ENCODE data around the gene FXYD7.

DNA sequence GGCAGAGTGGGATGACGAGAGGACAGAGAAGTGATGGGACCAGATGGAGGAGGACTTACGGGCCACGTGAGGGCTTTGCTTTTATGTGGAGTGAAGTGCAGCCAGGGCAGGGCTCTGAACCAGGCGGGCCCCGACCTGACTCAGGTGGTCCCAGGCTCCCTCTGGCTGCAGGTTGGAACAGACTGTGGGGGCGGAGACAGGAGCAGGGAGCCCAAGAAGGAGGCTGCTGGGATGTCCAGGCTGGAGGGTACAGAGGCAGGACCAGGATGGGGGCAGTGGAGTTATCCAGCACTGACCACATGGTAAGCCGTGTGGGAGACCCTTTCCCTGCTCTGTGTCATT is 13.6 kb downstream of the FXYD7 start:
- TF ChIP-seq CTCF (conservative IDR thresholded peaks at IDR 0.05) (no peak), ZFX (IDR thresholded peaks at IDR 0.05) (no peak)

All from C4-2B (cell line).